Measurements from ENCODE around the gene AJAP1. TPM values are rescaled to one million over a fixed set of nuclear protein-coding genes. Genes with fewer than 3 reads are reported as not detected.

The AJAP1 gene
- polyA plus RNA-seq, 1 of the 3 experiments (the other 2 are of a cell fraction): not detected

DNA sequence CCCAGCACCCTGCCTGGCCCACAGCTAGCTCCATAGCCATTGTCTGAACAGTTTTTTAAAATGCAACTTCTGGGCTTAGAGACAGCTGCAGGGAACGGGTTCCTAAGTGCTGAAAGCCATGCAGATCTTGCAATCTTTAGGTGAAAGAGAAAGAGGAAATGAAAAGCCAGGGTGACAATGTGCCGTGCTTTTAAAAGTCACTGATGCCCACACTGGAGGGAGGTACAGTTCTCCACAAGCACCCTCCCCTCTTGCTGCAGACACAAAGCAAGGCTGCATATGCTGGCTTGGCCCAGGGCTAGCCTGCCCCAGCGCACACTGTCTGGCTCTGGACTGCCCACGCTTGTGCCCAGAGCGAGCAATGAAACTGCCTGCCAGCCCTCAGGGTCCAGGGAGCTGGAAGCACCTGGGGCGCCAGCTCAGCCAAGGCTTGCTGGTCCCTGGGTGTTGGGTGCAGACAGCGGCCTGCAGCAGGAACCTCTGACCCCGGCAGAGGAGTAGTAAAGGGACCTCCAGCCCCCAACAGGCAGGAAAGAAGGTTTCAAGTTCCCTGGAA, 70.4 kb downstream of the AJAP1 start:
- CTCF ChIA-PET: interaction anchor here (0.9 to 1.5 kb wide), 2 partner anchors 10 to 69 kb away, joined by 3 to 4 read pairs; no protein-coding TSS in a partner anchor
- Histone ChIP-seq H3K4me2 (no peak overlapping the region), H3K9ac (no peak overlapping the region), H3K9me2 (no peaks in the 10 kb centered on the region), H3K36me3 (replicated peaks in 1 of 2; ENCODE audit: control insufficient read depth in 1 of 2, insufficient read depth in 2 of 2, low read length in 1 of 2) (no peaks in the 10 kb centered on the region), H3K27me3 (ENCODE audit: insufficient read depth) (no peaks in the 10 kb centered on the region), H3F3A (replicated peaks; ENCODE audit: insufficient read depth) (no peaks in the 10 kb centered on the region), H3K79me2 (ENCODE audit: insufficient read depth) (no peaks in the 10 kb centered on the region), H3K4me3 (ENCODE audit: low read depth in 2 of 2, low read length in 1 of 2) (no peak overlapping the region), H2AFZ (ENCODE audit: low read depth) (no peak overlapping the region), H3K4me1 (ENCODE audit: control insufficient read depth in 1 of 2, insufficient read depth in 2 of 2, low read depth in 1 of 2, low read length in 1 of 2) (peaks cover 0 to 4% of the 10 kb centered on the region in 2 experiments; a peak in 1 of 4 replicates), H4K20me1 (ENCODE audit: insufficient read depth) (no peaks in the 10 kb centered on the region), H3K9me3 (no peaks in the 10 kb centered on the region), H3K27ac (ENCODE audit: low read depth in 2 of 2, low read length in 1 of 2) (no peak overlapping the region)
- DNase-seq: no peak
- TF ChIP-seq MXI1 (IDR thresholded peaks at IDR 0.05; ENCODE audit: low read depth, low read length) (no peak), POLR2AphosphoS5 (IDR thresholded peaks at IDR 0.05; ENCODE audit: low read depth, low read length) (no peak), RXRA (IDR thresholded peaks at IDR 0.05; ENCODE audit: borderline replicate concordance, low read depth) (no peak), RCOR1 (IDR thresholded peaks at IDR 0.05; ENCODE audit: low read length) (no peak), YY1 (IDR thresholded peaks at IDR 0.05; ENCODE audit: low read depth) (no peak), MEF2A (IDR thresholded peaks at IDR 0.05; ENCODE audit: borderline replicate concordance, low read depth) (no peak)
- TF ChIP-seq, protein P1, sequence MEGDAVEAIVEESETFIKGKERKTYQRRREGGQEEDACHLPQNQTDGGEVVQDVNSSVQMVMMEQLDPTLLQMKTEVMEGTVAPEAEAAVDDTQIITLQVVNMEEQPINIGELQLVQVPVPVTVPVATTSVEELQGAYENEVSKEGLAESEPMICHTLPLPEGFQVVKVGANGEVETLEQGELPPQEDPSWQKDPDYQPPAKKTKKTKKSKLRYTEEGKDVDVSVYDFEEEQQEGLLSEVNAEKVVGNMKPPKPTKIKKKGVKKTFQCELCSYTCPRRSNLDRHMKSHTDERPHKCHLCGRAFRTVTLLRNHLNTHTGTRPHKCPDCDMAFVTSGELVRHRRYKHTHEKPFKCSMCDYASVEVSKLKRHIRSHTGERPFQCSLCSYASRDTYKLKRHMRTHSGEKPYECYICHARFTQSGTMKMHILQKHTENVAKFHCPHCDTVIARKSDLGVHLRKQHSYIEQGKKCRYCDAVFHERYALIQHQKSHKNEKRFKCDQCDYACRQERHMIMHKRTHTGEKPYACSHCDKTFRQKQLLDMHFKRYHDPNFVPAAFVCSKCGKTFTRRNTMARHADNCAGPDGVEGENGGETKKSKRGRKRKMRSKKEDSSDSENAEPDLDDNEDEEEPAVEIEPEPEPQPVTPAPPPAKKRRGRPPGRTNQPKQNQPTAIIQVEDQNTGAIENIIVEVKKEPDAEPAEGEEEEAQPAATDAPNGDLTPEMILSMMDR (IDR thresholded peaks at IDR 0.05): no peak
- TF ChIP-seq, protein P2, sequence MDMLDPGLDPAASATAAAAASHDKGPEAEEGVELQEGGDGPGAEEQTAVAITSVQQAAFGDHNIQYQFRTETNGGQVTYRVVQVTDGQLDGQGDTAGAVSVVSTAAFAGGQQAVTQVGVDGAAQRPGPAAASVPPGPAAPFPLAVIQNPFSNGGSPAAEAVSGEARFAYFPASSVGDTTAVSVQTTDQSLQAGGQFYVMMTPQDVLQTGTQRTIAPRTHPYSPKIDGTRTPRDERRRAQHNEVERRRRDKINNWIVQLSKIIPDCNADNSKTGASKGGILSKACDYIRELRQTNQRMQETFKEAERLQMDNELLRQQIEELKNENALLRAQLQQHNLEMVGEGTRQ (IDR thresholded peaks at IDR 0.05; ENCODE audit: borderline replicate concordance, low read depth, low read length): no peak
- WGBS (ENCODE audit: low lambda C conversion rate): 27% methylated on average over 2 of the region's 8 CpGs
- POLR2A ChIA-PET: no interaction called here

- Histone ChIP-seq H3K27ac (ENCODE audit: low read depth in 2 of 2, low read length in 1 of 2) (no peak overlapping the region), H2AFZ (ENCODE audit: low read depth) (no peak overlapping the region), H3K9me2 (no peaks in the 10 kb centered on the region), H3K79me2 (ENCODE audit: insufficient read depth) (no peaks in the 10 kb centered on the region), H3K4me2 (no peak overlapping the region), H3K4me3 (ENCODE audit: low read depth in 2 of 2, low read length in 1 of 2) (no peak overlapping the region), H3F3A (replicated peaks; ENCODE audit: insufficient read depth) (no peaks in the 10 kb centered on the region), H3K4me1 (ENCODE audit: control insufficient read depth in 1 of 2, insufficient read depth in 2 of 2, low read depth in 1 of 2, low read length in 1 of 2) (peaks cover 0 to 4% of the 10 kb centered on the region in 2 experiments; a peak in 1 of 4 replicates), H3K9me3 (no peaks in the 10 kb centered on the region), H3K36me3 (replicated peaks in 1 of 2; ENCODE audit: control insufficient read depth in 1 of 2, insufficient read depth in 2 of 2, low read length in 1 of 2) (no peaks in the 10 kb centered on the region), H3K9ac (no peak overlapping the region), H3K27me3 (ENCODE audit: insufficient read depth) (no peaks in the 10 kb centered on the region), H4K20me1 (ENCODE audit: insufficient read depth) (no peaks in the 10 kb centered on the region)
- CTCF ChIA-PET: interaction anchor here (1.5 kb wide), 1 partner anchor 9 kb away, joined by 4 read pairs; no protein-coding TSS in a partner anchor
- POLR2A ChIA-PET: no interaction called here
- WGBS (ENCODE audit: low lambda C conversion rate): 29% methylated on average over 1 of the region's 12 CpGs
- no peak for DNase-seq
- no peak for TF ChIP-seq JUND (IDR thresholded peaks at IDR 0.05)
- TF ChIP-seq TAF1 (IDR thresholded peaks at IDR 0.05; ENCODE audit: borderline replicate concordance, low read depth, low read length): no peak
- TF ChIP-seq, protein P3, sequence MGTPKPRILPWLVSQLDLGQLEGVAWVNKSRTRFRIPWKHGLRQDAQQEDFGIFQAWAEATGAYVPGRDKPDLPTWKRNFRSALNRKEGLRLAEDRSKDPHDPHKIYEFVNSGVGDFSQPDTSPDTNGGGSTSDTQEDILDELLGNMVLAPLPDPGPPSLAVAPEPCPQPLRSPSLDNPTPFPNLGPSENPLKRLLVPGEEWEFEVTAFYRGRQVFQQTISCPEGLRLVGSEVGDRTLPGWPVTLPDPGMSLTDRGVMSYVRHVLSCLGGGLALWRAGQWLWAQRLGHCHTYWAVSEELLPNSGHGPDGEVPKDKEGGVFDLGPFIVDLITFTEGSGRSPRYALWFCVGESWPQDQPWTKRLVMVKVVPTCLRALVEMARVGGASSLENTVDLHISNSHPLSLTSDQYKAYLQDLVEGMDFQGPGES (IDR thresholded peaks at IDR 0.05; ENCODE audit: low read depth, low read length): no peak
- no peak for TF ChIP-seq FOSL2 (IDR thresholded peaks at IDR 0.05; ENCODE audit: borderline replicate concordance, low read depth)
- no peak for TF ChIP-seq EZH2phosphoT487 (IDR thresholded peaks at IDR 0.05; ENCODE audit: borderline replicate concordance, low read depth)
- TF ChIP-seq GABPA (IDR thresholded peaks at IDR 0.05; ENCODE audit: low read depth): no peak
- TF ChIP-seq FOXM1 (IDR thresholded peaks at IDR 0.05; ENCODE audit: low read depth): no peak
- no peak for TF ChIP-seq ELF1 (IDR thresholded peaks at IDR 0.05)
- no peak for TF ChIP-seq RFX5 (IDR thresholded peaks at IDR 0.05; ENCODE audit: low read length)
- no peak for TF ChIP-seq YY1 (IDR thresholded peaks at IDR 0.05; ENCODE audit: low read depth)
- no peak for TF ChIP-seq EP300 (IDR thresholded peaks at IDR 0.05; ENCODE audit: borderline replicate concordance in 1 of 2, low read depth in 1 of 2, low read length in 1 of 2)
- no peak for TF ChIP-seq GATA2 (CRISPR knock-in tag; IDR thresholded peaks at IDR 0.05)
- no peak for TF ChIP-seq RAD21 (IDR thresholded peaks at IDR 0.05; ENCODE audit: low read length)
- no peak for TF ChIP-seq RXRA (IDR thresholded peaks at IDR 0.05; ENCODE audit: borderline replicate concordance, low read depth)
- no peak for TF ChIP-seq MXI1 (IDR thresholded peaks at IDR 0.05; ENCODE audit: low read depth, low read length)
- TF ChIP-seq, protein P4, sequence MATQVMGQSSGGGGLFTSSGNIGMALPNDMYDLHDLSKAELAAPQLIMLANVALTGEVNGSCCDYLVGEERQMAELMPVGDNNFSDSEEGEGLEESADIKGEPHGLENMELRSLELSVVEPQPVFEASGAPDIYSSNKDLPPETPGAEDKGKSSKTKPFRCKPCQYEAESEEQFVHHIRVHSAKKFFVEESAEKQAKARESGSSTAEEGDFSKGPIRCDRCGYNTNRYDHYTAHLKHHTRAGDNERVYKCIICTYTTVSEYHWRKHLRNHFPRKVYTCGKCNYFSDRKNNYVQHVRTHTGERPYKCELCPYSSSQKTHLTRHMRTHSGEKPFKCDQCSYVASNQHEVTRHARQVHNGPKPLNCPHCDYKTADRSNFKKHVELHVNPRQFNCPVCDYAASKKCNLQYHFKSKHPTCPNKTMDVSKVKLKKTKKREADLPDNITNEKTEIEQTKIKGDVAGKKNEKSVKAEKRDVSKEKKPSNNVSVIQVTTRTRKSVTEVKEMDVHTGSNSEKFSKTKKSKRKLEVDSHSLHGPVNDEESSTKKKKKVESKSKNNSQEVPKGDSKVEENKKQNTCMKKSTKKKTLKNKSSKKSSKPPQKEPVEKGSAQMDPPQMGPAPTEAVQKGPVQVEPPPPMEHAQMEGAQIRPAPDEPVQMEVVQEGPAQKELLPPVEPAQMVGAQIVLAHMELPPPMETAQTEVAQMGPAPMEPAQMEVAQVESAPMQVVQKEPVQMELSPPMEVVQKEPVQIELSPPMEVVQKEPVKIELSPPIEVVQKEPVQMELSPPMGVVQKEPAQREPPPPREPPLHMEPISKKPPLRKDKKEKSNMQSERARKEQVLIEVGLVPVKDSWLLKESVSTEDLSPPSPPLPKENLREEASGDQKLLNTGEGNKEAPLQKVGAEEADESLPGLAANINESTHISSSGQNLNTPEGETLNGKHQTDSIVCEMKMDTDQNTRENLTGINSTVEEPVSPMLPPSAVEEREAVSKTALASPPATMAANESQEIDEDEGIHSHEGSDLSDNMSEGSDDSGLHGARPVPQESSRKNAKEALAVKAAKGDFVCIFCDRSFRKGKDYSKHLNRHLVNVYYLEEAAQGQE (IDR thresholded peaks at IDR 0.05; ENCODE audit: low read depth, low read length): no peak
- TF ChIP-seq RCOR1 (IDR thresholded peaks at IDR 0.05; ENCODE audit: low read length): no peak
Observed at GRCh38 chr1:4725416-4725815, 71.0 kb downstream of the AJAP1 start.

All from SK-N-SH (cell line).